GM19351 (cell line): ENCODE data around the gene MMEL1.
A peak's percentile ranks its signal among the peaks of the same experiment; 100 is the strongest.

ENCODE experiments used
- ATAC-seq: cut with Tn5 transposase; IDR thresholded peaks from one replicate; pipeline ENCODE4 v1.9.1; 2021; ENCODE audit warnings: mild to moderate bottlenecking, moderate library complexity; ENCODE audit not compliant: unreplicated experiment

Gene MMEL1

DNA sequence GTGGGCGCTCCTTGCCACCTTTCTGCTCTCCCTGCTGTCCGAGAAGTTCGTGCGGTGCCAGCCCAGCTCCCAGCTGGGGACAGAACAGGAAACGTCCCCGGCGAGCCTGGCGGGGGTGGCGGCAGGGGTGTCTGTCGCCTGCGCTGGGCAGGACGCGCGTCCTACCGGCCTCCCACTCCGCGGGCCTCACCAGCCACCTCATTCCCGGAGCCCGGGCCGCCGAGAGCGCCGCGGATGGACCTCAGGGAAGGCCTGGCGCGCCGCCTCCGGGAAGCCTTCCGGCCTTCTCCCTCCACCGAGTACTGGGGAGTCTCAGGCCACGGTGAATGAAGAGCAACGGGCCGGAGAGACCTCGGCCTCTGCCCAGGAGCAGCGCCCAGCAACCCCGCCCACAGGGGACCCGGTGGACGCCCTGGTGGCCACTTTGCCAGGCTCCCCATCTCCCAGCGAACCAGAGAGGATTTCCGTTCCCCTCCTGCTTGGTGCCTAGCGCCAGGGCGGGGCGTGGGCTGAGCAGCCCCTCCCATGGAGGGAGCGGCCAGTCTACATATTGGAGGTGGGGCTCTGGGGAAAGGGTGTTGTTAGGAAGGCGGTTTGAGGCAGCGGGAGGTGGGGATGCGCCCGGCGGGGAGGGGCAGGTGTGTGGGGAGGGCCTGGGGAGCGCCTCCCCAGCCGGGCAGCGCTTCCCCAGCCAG, 86.2 kb downstream of the MMEL1 start:
- ATAC-seq = peak; percentile 36

DNA sequence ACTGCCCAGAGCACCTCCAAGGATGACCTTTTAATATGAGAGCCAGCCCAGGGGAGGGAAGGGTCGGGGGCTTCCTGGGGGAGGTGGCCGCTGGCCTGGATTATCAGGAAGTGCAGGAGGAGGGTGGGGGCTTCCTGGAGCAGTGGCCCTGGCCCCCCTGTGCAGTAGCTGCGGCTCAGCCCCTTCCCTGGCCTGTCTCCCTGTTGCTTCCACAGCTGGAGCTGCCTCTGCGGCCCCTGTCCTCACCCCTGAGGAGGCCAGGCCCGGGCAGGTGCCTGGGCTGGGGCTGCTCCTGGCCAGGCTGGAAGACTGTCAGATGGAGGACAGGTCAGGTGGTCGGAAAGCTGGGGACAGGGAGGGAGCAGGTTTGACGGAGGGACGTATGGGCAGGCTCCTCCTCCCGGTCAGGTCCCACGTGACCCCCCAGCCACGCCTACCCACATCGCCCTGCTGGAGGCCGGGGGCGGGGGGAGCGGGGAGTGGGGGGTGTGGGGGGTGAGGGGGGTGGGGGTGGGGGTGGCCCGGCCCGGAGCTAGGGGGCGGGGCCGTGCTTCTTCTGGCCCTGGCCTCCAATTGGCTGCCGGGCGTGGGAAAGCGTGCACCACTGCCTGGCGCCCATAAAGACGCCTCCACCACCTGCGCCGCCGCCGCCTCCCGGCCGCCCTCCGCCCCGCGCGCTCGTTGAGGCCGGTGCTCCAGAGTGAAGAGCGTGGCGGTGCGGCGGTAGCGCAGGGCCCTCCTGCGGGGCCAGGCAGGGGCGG, 86.9 kb downstream of the MMEL1 start:
- peak; percentile 35 for ATAC-seq

DNA sequence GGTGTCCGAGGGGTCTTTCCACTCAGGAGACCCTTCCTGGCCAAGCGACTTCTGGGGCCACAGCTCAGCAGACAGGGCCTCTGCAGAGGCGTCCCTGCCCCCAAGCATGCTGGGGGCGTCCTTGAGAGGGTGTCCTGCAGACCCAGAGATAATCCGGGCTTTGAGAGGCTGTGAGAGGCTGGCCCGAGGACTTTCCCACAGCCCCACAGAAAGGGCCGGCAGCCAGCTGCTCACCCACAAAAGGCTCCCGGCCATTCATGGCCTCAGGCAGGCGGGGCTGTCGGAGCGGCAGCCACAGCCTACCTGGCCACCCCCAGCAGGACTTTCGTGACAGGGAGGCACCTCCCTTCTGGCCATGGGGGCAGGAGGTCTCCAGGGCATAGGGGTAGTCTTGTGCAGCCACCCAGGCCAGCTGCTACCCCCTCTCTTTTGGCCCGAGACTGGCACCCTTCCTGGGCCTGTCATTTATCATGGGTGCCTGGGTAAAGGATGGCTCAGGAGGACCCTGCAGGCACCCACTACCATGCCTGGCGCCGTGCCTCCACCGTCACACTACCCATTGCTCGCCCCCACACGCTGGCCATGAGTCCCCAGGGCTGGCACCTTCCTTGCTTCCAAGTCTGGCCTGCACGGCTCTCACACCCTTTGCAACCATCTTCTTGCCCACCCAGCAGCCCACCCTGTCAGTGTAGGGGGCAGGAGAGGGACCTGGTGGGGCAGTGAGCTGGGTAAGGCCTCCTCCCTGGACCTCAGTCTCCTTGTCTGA, 87.8 kb downstream of the MMEL1 start:
- ATAC-seq = no peak

DNA sequence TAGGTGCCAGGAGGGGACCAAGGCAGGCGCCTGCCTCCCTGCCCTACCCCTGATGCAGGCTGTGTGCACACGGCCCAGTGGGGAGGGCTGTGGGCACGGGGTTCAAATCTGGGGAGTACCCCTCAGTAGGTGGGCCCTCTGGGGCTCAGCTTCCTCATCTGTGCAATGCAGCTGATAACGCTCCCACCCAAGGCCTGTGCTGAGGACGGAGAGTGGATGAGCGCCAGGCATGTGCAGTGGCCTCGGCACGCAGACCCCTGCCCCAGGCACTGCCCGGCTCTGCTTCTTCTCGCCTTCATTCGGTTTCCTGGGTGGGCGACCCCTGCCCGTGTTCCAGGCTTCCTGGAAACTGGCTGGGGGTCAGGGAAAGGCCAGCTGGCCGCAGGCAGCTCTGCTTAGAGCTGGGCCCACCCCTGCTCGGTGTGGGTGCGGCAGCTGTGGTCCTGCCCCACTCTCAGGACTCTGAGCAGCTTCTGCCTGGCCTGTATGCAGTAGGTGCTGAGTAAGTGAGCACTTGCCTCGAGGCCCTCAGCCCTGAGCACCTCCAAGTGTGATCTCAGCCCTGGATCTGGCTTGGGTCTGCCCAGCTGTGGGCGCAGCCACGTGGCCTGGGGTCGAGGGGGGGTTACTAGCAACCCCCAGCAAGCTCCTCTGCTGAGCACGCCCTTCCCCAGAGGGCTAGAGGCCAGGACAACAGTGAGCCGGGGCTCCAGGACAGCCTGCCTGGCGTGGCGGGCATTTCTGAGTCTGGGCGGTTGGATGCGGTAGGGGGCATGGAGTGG, 88.5 kb downstream of the MMEL1 start:
- no peak for ATAC-seq

DNA sequence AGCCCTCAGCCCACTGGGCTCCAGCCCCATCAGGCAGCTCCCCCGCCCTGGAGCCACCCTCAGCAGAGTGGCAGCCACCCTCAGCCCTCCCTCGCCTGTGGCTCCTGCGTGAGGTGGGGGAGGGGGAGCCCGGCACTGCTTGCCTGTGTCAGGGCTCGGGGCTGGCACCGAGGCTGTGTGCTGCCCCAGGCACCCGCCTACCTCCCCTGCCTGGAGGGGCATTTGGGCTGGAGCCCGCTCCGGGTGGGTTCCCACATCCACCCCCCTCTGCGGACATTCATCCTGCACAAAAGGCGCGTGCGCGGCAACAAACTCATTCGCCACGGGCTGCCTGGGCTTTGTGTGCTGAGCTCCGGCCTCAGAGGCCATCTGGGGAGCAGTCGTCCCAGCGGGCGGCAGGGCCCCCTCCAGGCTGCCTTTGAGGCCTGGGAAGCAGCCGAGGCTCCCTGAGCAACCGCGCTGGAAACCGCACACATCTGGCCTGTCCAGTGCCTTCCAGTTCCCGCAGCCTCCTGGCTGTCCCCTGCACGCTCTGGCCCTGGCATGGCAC, 89.2 kb downstream of the MMEL1 start:
- no peak for ATAC-seq

DNA sequence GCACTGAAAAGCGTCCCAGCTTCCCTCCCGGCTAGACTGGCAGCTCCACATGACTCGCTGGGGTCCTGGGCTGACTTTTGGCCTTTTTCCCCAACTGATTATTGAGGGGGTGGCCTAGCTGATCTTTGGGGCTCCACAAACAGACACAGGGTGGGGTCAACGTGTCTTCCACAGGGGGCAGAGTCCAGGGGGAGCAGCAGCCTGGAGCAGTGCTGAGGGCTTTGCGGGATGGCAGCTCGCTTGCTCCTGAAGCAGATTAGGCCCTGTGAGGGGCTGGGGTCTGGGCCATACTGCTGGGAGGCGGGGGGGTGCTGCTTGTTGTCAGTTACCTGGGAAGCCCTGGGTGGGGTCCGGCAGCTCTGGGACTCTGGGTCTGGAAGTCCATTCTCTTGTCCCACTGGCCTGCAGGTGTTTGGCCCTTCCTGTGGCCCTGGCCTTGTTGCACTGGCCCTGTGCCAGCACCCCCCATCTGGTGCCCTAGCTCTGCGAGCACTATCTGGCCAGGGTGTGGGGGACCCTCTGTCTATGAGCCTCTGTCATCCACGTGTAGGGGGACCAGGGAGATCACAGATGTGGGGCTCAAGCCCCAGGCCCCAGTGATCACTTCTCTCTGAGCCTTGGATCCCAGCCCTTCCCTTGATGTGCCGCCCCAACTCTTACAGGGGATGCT, 90.4 kb downstream of the MMEL1 start:
- no peak for ATAC-seq

DNA sequence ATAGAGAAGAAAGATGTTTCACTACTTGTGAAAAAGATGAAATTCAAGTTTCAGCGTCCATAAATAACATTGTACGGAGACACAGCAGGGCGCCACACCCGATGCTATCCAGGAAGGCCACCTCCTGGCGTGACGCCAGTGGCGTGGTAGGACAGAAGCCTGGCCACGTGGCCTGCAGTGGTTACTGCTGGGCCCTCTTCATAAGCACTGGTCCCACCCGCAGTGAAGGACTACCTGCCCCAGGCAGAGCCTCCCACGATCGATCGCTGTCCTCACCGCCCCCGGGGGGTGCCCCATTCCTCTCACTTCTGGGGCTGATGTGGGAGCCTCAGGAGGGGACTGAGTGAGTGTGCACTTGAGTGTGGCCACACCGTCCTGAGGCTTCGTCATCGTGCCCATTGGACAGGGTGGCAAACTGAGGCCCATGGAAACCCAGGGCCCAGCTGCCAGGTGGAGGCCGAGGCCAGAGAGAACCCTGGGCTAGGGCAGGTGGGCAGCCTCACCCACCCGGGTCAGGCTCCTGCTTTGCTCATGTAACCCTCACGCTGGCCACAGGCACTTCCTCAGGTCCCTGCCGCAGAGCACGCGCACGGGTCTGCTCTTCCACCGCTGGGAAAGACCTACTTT, 91.1 kb downstream of the MMEL1 start:
- no peak for ATAC-seq

DNA sequence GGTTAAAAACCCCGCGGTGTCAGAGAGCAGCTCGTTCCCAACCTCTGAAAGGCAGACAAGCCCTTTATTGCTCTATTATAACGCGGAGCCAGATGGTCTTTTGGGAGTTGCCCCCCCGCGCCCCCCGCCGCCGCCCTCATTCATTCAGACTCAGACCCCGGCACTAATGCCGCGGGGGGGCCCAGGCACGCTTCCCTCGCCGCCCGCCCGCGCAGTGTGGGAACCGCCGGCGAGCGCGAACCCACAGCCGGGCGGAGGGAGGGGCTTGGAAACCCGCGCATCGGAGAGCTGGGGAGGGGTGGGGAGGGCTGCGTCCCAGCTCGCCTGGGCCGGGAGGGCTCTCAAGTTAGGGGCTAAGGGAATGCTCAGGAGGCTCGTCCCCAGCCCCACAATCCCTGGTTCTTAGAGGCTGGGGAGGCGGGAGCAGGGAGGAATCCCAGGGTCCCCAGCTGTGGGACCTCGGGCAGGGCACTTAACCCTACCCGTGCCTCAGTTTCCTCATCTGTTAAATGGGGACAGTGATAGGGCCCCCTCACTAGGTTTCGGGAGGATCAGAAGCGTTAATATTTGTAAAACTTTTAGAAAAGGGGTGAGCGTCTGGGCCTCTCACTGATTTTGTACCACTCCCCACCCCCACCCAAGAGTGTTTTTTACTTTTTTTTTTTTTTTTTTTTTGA, 91.9 kb downstream of the MMEL1 start:
- no peak for ATAC-seq
